GM18873 (cell line): Measurements from ENCODE around the gene KDM2A.
A peak's percentile ranks its signal among the peaks of the same experiment; 100 is the strongest.
"Not testable (repeated sequence)": the region's sequence is repeated elsewhere in the genome, so short reads cannot be mapped to it uniquely, and the experiment has no call there.

Source experiments
- ATAC-seq: cut with Tn5 transposase; IDR thresholded peaks from one replicate; pipeline ENCODE4 v1.9.1; 2021; ENCODE audit warnings: mild to moderate bottlenecking, moderate library complexity, moderate number of reproducible peaks; ENCODE audit not compliant: unreplicated experiment, low FRiP score

The KDM2A gene

DNA sequence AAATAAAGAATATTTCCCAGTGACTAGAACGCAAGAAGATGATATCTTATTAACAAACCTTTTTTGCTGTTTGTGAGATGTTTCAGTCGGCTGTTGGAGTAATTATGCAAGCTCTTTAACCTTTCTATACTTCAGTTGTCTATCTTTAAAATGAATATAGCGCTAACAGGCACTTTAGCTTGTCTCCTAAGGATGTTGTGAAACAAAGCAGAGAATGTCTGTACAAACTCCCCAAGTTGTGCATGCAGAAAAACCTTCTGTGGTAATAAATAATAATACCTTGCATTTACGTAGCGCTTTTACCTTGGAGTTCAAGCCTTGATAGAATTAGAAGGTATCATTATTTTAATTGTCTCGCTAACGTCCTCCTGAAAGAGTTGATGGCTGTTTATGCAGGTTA is 1.9 kb upstream of the KDM2A start:
- ATAC-seq = no peak

DNA sequence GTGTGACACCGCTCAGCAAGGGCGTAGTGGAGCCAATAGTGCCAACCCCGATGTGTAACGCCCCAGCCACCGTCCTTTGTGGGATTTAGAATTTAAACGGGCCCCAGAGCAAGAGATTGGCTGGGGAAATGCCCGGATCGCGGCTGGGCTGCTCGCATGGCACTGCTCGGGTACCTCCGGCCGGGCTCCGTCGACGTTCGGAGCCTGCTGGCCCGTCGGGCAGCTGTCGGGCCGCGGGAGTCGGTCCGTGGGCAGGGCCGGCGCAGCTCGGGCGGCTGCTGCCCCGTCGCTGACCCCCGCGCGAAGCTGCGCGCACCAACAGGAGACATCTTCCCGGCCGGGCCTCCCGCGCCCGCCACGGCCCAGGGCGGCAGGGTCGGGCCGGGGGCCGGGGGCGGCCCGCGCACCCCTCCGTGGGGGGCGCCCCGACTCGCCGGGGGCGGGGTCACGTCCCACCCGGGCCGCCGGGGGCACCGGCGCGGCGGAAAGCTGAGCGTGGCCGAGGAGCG is 1.3 kb upstream of the KDM2A start:
- ATAC-seq = no peak

DNA sequence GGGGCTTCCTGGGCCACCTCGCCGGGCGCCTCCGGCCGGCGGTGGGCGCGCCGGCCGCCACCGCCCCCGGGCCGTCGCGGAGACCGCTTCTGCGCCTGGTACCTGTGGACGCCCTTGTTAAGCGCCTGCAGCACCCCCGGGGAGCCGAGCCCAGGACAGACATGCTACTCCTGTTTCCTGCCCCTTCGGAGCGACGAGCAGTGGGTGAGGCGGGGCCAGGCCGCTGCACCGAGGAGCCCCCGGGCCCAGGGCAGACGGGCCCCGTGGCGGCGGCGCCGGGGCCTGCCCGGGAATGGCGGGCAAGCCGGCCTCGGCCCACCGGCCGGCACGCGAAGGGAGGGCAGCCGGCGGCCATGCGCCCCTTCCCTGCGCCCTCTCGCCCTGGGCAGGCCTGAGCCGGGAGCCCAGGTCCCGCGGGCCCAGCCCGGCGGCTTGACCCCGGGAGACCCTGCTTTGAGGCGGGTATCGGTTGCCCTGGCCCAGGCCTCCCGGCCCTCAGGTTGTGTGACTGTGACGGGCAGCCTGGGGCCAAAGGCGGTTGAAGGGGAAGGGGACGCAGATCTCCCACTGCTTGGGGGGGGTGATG is 789 bp upstream of the KDM2A start:
- ATAC-seq = peak; percentile 9

- ATAC-seq = peak; percentile 6
Observed at GRCh38 chr11:67119585-67120391, 725 bp downstream of the KDM2A start.

- no peak for ATAC-seq
Observed at GRCh38 chr11:67120456-67120855, 1.4 kb downstream of the KDM2A start.

- ATAC-seq = no peak
Observed at GRCh38 chr11:67120881-67121710, 2.0 kb downstream of the KDM2A start.

DNA sequence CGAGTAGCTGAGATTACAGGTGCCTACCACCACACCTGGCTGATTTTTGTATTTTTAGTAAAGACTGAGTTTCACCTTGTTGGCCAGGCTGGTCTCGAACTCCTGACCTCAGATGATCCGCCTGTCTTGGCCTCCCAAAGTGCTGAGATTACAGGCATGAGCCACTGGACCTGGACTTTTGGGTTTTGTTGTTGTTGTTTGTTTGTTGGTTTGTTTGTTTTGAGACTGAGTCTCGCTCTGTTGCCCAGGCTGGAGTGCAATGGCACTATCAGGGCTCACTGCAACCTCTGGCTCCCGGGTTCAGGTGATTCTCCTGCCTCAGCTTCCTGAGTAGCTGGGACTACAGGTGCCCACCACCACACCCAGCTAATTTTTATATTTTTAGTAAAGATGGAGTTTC is 4.7 kb downstream of the KDM2A start:
- not testable (repeated sequence) for ATAC-seq

GRCh38 chr11:67126243-67126642 is 7.2 kb downstream of the KDM2A start:
- ATAC-seq = not testable (repeated sequence)

GRCh38 chr11:67126986-67127385 is 7.9 kb downstream of the KDM2A start:
- no peak for ATAC-seq

GRCh38 chr11:67130861-67131260 is 11.8 kb downstream of the KDM2A start:
- ATAC-seq = not testable (repeated sequence)

GRCh38 chr11:67136156-67136555 is 17.1 kb downstream of the KDM2A start:
- no peak for ATAC-seq

- ATAC-seq = no peak
Observed at GRCh38 chr11:67138922-67139321, 19.9 kb downstream of the KDM2A start.

DNA sequence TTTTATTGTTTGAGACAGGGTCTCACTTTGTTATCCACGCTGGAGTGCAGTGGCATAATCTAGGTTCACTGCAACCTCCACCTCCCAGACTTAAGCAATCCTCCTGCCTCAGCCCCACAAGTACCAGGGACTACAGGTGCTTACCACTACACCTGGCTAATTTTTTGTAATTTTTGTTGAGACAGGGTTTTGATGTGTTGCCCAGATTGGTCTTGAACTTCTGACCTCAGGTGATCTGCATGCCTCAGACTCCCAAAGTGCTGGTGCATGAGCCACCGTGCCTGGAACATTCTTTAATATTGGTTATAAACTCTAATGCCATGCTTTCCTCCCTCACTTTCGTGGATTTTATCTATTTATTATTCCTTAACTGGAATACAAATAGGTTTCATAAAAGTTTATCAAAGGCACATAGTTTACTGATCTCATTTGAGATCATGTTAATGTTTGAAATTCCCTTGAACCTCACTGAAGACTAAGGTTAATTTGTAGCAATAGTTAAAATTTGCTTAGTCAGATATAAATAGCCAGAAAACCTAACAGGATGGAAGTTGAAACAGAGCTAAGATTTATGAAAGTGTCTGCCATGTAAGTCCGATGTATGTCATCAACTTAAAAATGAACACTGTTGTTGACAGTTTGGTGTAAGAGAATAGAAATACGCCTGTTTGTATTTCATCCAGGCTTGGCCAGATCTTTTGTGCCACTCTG is 27.6 kb downstream of the KDM2A start:
- ATAC-seq = no peak

GRCh38 chr11:67153971-67154370 is 34.9 kb downstream of the KDM2A start:
- no peak for ATAC-seq

DNA sequence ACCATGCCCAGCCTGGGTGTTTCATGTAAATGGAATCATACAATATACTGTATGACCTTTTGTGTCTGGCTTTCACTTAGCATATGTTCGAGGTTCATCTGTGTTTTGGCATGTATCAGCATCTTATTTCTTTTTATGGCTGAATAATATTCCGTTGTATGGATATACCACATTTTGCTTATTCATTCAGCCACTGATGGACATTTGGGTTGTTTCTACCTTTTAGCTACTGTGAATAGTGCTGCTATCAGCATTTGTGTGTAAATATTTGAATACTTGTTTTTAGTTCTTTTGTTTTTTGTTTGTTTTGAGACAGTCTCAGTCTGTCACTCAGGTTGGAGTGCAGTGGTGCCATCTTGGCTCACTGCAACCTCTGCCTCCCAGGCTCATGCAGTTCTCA is 35.7 kb downstream of the KDM2A start:
- no peak for ATAC-seq

DNA sequence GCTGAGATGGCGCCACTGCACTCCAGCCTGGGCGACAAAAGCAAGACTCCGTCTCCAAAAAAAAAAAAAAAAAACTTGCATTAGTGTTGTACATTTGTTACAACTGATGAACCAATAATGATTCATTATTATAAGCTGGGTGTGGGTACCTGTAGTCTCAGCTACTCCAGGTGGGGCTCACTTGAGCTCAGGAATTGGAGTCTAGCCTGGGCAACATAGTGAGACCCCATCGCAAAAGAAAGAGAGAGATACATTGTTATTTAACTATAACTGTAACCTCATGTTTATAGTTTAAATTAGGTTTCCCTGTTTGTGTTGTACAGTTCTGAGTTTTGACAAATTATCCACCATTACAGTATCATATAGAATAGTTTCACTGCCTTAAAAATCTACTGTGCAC is 38.6 kb downstream of the KDM2A start:
- no peak for ATAC-seq

DNA sequence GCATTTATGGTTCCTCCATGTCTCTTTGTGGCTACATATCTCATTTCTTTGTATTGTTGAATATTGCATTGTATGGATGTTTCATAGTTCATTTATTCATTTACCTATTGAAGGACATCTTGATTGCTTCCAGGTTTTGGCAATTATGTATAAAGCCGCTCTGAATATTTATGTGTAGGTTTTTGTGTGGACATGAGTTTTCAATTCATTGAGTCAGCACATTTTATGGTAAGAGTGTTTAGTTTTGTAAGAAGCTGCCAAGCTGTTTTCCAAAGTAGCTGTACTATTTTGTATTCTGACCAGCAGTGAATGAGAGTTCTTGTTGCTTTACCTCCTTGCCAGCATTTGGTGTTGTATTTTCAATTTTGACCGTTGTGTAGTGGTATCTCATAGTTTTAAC is 39.2 kb downstream of the KDM2A start:
- no peak for ATAC-seq

- no peak for ATAC-seq
Observed at GRCh38 chr11:67160045-67160444, 41.0 kb downstream of the KDM2A start.

GRCh38 chr11:67160872-67161783 is 42.1 kb downstream of the KDM2A start:
- ATAC-seq = no peak
